GM23338 (cell line): ENCODE results near the gene GAB2. TPM values are rescaled to one million over a fixed set of nuclear protein-coding genes. Genes with fewer than 3 reads are reported as not detected.

Source experiments
- ATAC-seq: fragments of 200-7000 bp; cut with Tn5 transposase; 3 replicates; pipeline ENCODE4 v1.9.1; 2020
- DNase-seq: peaks from one replicate; pipeline ENCODE4 v3.0.0-alpha.2; 2015; ENCODE audit warnings: low spot score
- H2AFZ ChIP-seq: fragments of 200-600 bp; sonication (generic); 2 replicates; pipeline ENCODE4 v1.8.0; 2016; ENCODE audit warnings: antibody characterized with exemption, mild to moderate bottlenecking, moderate library complexity
- H3F3A ChIP-seq: fragments of 200-600 bp; sonication (generic); replicated peaks from 2 replicates; pipeline ENCODE4 v1.8.0; 2017; ENCODE audit warnings: antibody characterized with exemption, mixed run types, low read depth
- H3K27ac ChIP-seq: fragments of 200-600 bp; sonication (generic); 2 replicates; pipeline ENCODE4 v1.6.1; 2016; ENCODE audit warnings: low read depth
- H3K27me3 ChIP-seq: fragments of 200-600 bp; sonication (generic); 2 replicates; pipeline ENCODE4 v1.8.0; 2016; ENCODE audit warnings: mild to moderate bottlenecking, mixed run types, moderate library complexity; ENCODE audit not compliant: insufficient read depth
- H3K36me3 ChIP-seq: fragments of 200-600 bp; sonication (generic); 2 replicates; pipeline ENCODE4 v1.8.0; 2016; ENCODE audit warnings: mild to moderate bottlenecking; ENCODE audit not compliant: insufficient read depth
- H3K4me1 ChIP-seq: fragments of 200-600 bp; sonication (generic); 2 replicates; pipeline ENCODE4 v1.8.0; 2016; ENCODE audit warnings: mild to moderate bottlenecking, moderate library complexity; ENCODE audit not compliant: insufficient read depth
- H3K4me2 ChIP-seq: fragments of 200-600 bp; sonication (generic); 2 replicates; pipeline ENCODE4 v1.7.1; 2017; ENCODE audit warnings: mixed run types
- H3K4me3 ChIP-seq: fragments of 200-600 bp; sonication (generic); 2 replicates; pipeline ENCODE4 v1.6.1; 2016; ENCODE audit warnings: mixed run types
- H3K79me2 ChIP-seq: fragments of 200-600 bp; sonication (generic); replicated peaks from 2 replicates; pipeline ENCODE4 v1.8.0; 2017; ENCODE audit warnings: mild to moderate bottlenecking; ENCODE audit not compliant: insufficient read depth
- H3K9me2 ChIP-seq: fragments of 200-600 bp; sonication (generic); 2 replicates; pipeline ENCODE4 v1.8.0; 2017; ENCODE audit not compliant: insufficient read depth
- H4K20me1 ChIP-seq: fragments of 200-600 bp; sonication (generic); replicated peaks from 2 replicates; pipeline ENCODE4 v1.8.0; 2017; ENCODE audit warnings: mild to moderate bottlenecking; ENCODE audit not compliant: insufficient read depth
- H3K27ac Mint-ChIP-seq: 2 replicates; pipeline ENCODE4 v1.8.0; 2020; ENCODE audit warnings: inconsistent platforms, mild to moderate bottlenecking, moderate library complexity, mixed read lengths
- H3K27me3 Mint-ChIP-seq: 3 replicates; pipeline ENCODE4 v1.8.0; 2022; ENCODE audit warnings: low read depth, mild to moderate bottlenecking, moderate library complexity, mixed read lengths, inconsistent platforms; ENCODE audit not compliant: insufficient read depth, poor library complexity
- H3K36me3 Mint-ChIP-seq: 3 replicates; pipeline ENCODE4 v1.8.0; 2021; ENCODE audit warnings: low read depth, mild to moderate bottlenecking, inconsistent platforms, moderate library complexity, mixed read lengths
- H3K4me1 Mint-ChIP-seq: 3 replicates; pipeline ENCODE4 v1.8.0; 2020; ENCODE audit warnings: mild to moderate bottlenecking, inconsistent platforms, mixed read lengths
- H3K4me3 Mint-ChIP-seq: 3 replicates; pipeline ENCODE4 v1.8.0; 2021; ENCODE audit warnings: moderate library complexity, mild to moderate bottlenecking, inconsistent platforms, mixed read lengths
- H3K9me3 Mint-ChIP-seq: 3 replicates; pipeline ENCODE4 v1.8.0; 2020; ENCODE audit warnings: moderate library complexity, mild to moderate bottlenecking, inconsistent platforms, mixed read lengths
- EZH2 ChIP-seq: fragments of 200-600 bp; sonication (generic); IDR thresholded peaks from one replicate; pipeline ENCODE4 v1.8.0; 2017; ENCODE audit warnings: antibody characterized with exemption, mild to moderate bottlenecking, low read depth; ENCODE audit not compliant: unreplicated experiment
- EZH2phosphoT487 ChIP-seq: fragments of 200-600 bp; sonication (generic); IDR thresholded peaks from one replicate; pipeline ENCODE4 v1.8.1; 2018; ENCODE audit warnings: antibody characterized with exemption; ENCODE audit not compliant: unreplicated experiment
- NANOG ChIP-seq: IDR thresholded peaks from 2 replicates; pipeline ENCODE4 v1.6.1; 2016; ENCODE audit warnings: antibody characterized with exemption, borderline replicate concordance
- POLR2AphosphoS5 ChIP-seq: IDR thresholded peaks from 2 replicates; pipeline ENCODE4 v1.6.1; 2016; ENCODE audit warnings: antibody characterized with exemption, low read depth
- REST ChIP-seq: IDR thresholded peaks from one replicate; pipeline ENCODE4 v1.6.1; 2018; ENCODE audit warnings: antibody characterized with exemption; ENCODE audit not compliant: unreplicated experiment
- STAT1 ChIP-seq: IDR thresholded peaks from one replicate; pipeline ENCODE4 v1.6.1; 2016; ENCODE audit warnings: antibody characterized with exemption; ENCODE audit not compliant: unreplicated experiment
- ZNF114 ChIP-seq: fragments of 250-450 bp; sonication (Bioruptor Pico); IDR thresholded peaks from 2 replicates; pipeline ENCODE4 v1.5.0; 2020; ENCODE audit warnings: mild to moderate bottlenecking, moderate library complexity
- ZNF331 ChIP-seq: fragments of 250-450 bp; sonication (Bioruptor Pico); IDR thresholded peaks from 2 replicates; pipeline ENCODE4 v1.5.0; 2020; ENCODE audit warnings: low read depth, mild to moderate bottlenecking, moderate library complexity
- ZNF462 ChIP-seq: fragments of 250-450 bp; sonication (Bioruptor Pico); IDR thresholded peaks from 2 replicates; pipeline ENCODE4 v1.5.0; 2020; ENCODE audit warnings: mild to moderate bottlenecking, moderate library complexity
- polyA plus RNA-seq: library from polyadenylated mRNA; unstranded; fragments of >200 nt; fragmentation: Nextera tagmentation; extraction: Ambion mirVana; gene quantifications from 2 replicates; pipeline ENCODE4 v1.2.1, GENCODE V29; 2016
- total RNA-seq: library from RNA; depleted of rRNA; stranded (reverse); fragments of >200 nt; shearing (Covaris generic); gene quantifications from 2 replicates; pipeline ENCODE4 v1.2.3, GENCODE V29; 2014
- TF ChIP-seq, protein P1 (sequence below), 2 experiments: fragments of 200-600 bp in 1 of 2; sonication (generic) in 1 of 2; conservative IDR thresholded peaks; 2 replicates each; pipeline versions ENCODE4 v1.5.1 to v1.6.1; 2016 to 2017; ENCODE audit warnings: antibody characterized with exemption in 2 of 2, low read depth in 2 of 2, mild to moderate bottlenecking in 2 of 2, moderate library complexity in 1 of 2

Gene GAB2
- total and polyA plus RNA-seq, 2 experiments from 2014 or later: 2.0 to 10.8 TPM

DNA sequence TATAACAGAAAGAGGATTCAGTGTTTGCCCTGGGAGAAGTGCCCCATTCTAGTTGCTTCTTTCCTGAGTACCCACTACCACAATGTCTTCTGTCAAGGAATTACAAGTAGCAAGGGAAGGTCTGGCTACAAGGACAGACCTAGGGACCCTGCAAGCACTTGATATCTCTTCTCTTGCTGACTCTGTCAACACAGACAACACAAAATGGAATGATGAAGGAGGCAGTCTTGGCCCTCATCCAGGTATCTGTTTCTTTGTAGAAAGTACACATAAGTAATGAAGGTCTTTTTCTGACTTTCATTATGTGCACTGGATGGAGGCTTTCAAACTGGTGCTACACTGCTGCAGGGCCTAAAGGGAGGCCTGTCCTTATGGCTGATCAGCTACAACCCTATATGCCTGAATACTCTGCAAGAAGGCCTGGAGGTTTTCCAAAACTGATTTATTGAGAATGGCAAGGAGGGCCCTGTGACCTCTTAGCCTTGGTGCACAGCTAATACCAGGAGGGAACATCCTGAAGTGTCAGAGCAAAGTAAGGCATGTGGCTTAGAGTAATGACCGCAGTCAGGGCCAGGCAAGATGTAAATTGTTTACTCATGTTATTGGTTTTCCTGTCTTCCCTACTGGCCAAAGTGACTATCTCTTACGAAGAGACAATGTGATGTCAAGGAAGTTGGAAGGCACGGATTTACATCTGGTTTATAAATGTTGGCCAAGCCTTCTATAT is 31.2 kb downstream of the GAB2 start (continued):
- TF ChIP-seq ZNF462 (CRISPR knock-in tag): no peak
- TF ChIP-seq EZH2phosphoT487: no peak
- TF ChIP-seq, protein P1, sequence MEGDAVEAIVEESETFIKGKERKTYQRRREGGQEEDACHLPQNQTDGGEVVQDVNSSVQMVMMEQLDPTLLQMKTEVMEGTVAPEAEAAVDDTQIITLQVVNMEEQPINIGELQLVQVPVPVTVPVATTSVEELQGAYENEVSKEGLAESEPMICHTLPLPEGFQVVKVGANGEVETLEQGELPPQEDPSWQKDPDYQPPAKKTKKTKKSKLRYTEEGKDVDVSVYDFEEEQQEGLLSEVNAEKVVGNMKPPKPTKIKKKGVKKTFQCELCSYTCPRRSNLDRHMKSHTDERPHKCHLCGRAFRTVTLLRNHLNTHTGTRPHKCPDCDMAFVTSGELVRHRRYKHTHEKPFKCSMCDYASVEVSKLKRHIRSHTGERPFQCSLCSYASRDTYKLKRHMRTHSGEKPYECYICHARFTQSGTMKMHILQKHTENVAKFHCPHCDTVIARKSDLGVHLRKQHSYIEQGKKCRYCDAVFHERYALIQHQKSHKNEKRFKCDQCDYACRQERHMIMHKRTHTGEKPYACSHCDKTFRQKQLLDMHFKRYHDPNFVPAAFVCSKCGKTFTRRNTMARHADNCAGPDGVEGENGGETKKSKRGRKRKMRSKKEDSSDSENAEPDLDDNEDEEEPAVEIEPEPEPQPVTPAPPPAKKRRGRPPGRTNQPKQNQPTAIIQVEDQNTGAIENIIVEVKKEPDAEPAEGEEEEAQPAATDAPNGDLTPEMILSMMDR (conservative IDR thresholded peaks at IDR 0.05; ENCODE audit: low read depth in 2 of 2): no peak
- no peak for TF ChIP-seq EZH2

DNA sequence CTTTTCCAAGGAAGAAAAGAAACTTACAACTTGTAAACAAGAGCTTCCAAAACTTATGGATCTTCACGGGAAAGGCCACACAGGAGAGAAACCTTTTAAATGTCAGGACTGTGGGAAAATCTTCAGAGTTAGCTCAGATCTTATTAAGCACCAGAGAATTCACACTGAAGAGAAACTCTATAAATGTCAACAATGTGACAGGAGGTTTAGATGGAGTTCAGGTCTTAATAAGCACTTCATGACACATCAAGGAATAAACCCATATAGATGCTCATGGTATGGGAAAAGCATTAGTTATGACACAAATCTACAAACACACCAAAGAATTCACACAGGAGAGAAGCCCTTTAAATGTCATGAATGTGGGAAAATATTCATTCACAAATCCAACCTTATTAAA is 32.4 kb downstream of the GAB2 start:
- no peak overlapping the region for H3K4me3 ChIP-seq
- Mint-ChIP-seq H3K4me3 (no peak overlapping the region), H3K36me3 (peaks cover 9% of the 10 kb centered on the region), H3K27me3 (no peaks in the 10 kb centered on the region), H3K9me3 (peaks cover 11% of the 10 kb centered on the region; the same call in 1 of the 3 replicates), H3K4me1 (peaks cover 16% of the 10 kb centered on the region), H3K27ac (no peak overlapping the region)
- no peaks in the 10 kb centered on the region for H3F3A ChIP-seq
- no peaks in the 10 kb centered on the region; the same call in 1 of the 2 replicates for H3K79me2 ChIP-seq
- H2AFZ ChIP-seq: no peak overlapping the region
- no peak overlapping the region for H3K4me2 ChIP-seq
- H3K27ac ChIP-seq: no peak overlapping the region
- no peaks in the 10 kb centered on the region for H4K20me1 ChIP-seq
- H3K36me3 ChIP-seq: no peaks in the 10 kb centered on the region
- no peaks in the 10 kb centered on the region for H3K27me3 ChIP-seq
- ATAC-seq: no peak
- H3K9me2 ChIP-seq: no peaks in the 10 kb centered on the region
- peaks cover 8% of the 10 kb centered on the region; the same call in 1 of the 2 replicates for H3K4me1 ChIP-seq
- DNase-seq: no peak
- no peak for TF ChIP-seq REST
- TF ChIP-seq EZH2phosphoT487: no peak
- no peak for TF ChIP-seq POLR2AphosphoS5
- no peak for TF ChIP-seq ZNF331 (CRISPR knock-in tag)
- TF ChIP-seq NANOG: no peak
- no peak for TF ChIP-seq STAT1
- TF ChIP-seq, protein P1 (conservative IDR thresholded peaks at IDR 0.05; ENCODE audit: low read depth in 2 of 2): no peak
- no peak for TF ChIP-seq ZNF114 (CRISPR knock-in tag)
